ENCODE data around the gene FBL.

The FBL gene

GRCh38 chr19:39788244-39788643, 57.9 kb downstream of the FBL start:
- DNase-seq (ENCODE audit: low read depth in 2 of 2), result no peak
